Panc1 (cell line): ENCODE data around the gene YBX3. TPM values are rescaled to one million over a fixed set of nuclear protein-coding genes. Genes with fewer than 3 reads are reported as not detected.

Experiments used
- ATAC-seq: fragments of 200-7000 bp; cut with Tn5 transposase; 2 replicates; pipeline ENCODE4 v1.9.1; 2020; ENCODE audit warnings: mild to moderate bottlenecking, moderate library complexity
- BruUV-seq: library from RNA; stranded (reverse); fragments of 400-500 nt; replicated peaks from 2 replicates; lab custom pipeline; 2021; lab: Mats Ljungman, UMichigan
- CTCF ChIA-PET: fragments of 300-600 bp; sonication (Branson Sonifier 250); formaldehyde crosslinking; loops from one replicate; lab custom pipeline; 2022; ENCODE audit warnings: antibody characterized with exemption; lab: Charles Lee
- POLR2A ChIA-PET: fragments of 300-600 bp; sonication (Branson Sonifier 250); formaldehyde crosslinking; loops from one replicate; lab custom pipeline; 2022; ENCODE audit warnings: antibody characterized with exemption; lab: Charles Lee
- DNase-seq: peaks from one replicate; pipeline ENCODE4 v3.0.0-alpha.2; 2010; ENCODE audit warnings: low read depth, low spot score
- H3K27ac ChIP-seq: 2 replicates; pipeline ENCODE4 v1.5.1; 2011; ENCODE audit warnings: mild to moderate bottlenecking, low read length, inconsistent platforms
- H3K27me3 ChIP-seq: fragments of 200-500 bp; sonication (Bioruptor generic); 2 replicates; pipeline ENCODE4 v1.6.0; 2014; ENCODE audit warnings: low read length, inconsistent platforms; ENCODE audit not compliant: control insufficient read depth, insufficient read depth
- H3K36me3 ChIP-seq: fragments of 200-500 bp; sonication (Bioruptor generic); 2 replicates; pipeline ENCODE4 v1.5.1; 2014; ENCODE audit warnings: inconsistent platforms, mild to moderate bottlenecking, low read length, moderate library complexity; ENCODE audit not compliant: control insufficient read depth, insufficient read depth
- H3K4me1 ChIP-seq: 2 replicates; pipeline ENCODE4 v1.5.1; 2011; ENCODE audit warnings: inconsistent platforms, mild to moderate bottlenecking, low read length, moderate library complexity; ENCODE audit not compliant: control insufficient read depth, insufficient read depth
- H3K4me3 ChIP-seq, 2 experiments: 2 replicates each; pipeline ENCODE4 v1.5.1; 2011 to 2012; ENCODE audit warnings: low read depth in 2 of 2, low read length in 2 of 2, mild to moderate bottlenecking in 2 of 2, inconsistent platforms in 1 of 2, moderate library complexity in 1 of 2
- H3K9me3 ChIP-seq: fragments of 200-500 bp; sonication (Bioruptor generic); 2 replicates; pipeline ENCODE4 v1.5.1; 2014; ENCODE audit warnings: low read depth, mild to moderate bottlenecking, inconsistent platforms, low read length, moderate library complexity; ENCODE audit not compliant: control insufficient read depth, insufficient read depth
- POLR2AphosphoS5 ChIP-seq: IDR thresholded peaks from 2 replicates; pipeline ENCODE4 v1.6.1; 2012; ENCODE audit warnings: mild to moderate bottlenecking, low read depth, low read length, moderate library complexity
- SIN3A ChIP-seq: IDR thresholded peaks from 2 replicates; pipeline ENCODE4 v1.6.1; 2012; ENCODE audit warnings: low read depth, mild to moderate bottlenecking, low read length, moderate library complexity, borderline replicate concordance; ENCODE audit not compliant: insufficient read depth
- TCF7L2 ChIP-seq: IDR thresholded peaks from 2 replicates; pipeline ENCODE4 v1.6.1; 2011; ENCODE audit warnings: mild to moderate bottlenecking, low read depth, low read length, inconsistent platforms
- in situ Hi-C: cut with HindIII; loops from 2 replicates; pipeline ENCODE4 v1.10.0; 2016; ENCODE audit warnings: low sequenced_read_pairs, low pct_unique_long_range_greater_than_20kb
- intact Hi-C: fragments of 100-400 bp; cut with micrococcal nuclease; formaldehyde crosslinking; loops from one replicate; pipeline ENCODE4 v1.10.0; 2022; ENCODE audit not compliant: unreplicated experiment
- total RNA-seq: library from RNA; stranded (reverse); gene quantifications from one replicate; pipeline ENCODE4 v1.2.1, GENCODE V29; 2021; ENCODE audit not compliant: unreplicated experiment
- TF ChIP-seq, protein P1 (sequence below), 2 experiments: IDR thresholded peaks; 2 replicates each; pipeline ENCODE4 v1.6.1; 2011 to 2012; ENCODE audit warnings: low read depth in 2 of 2, control low read depth in 1 of 2, low read length in 1 of 2, mild to moderate bottlenecking in 1 of 2, moderate library complexity in 1 of 2; ENCODE audit not compliant: insufficient read depth in 1 of 2
- TF ChIP-seq, protein P2 (sequence below): fragments of 450-650 bp; IDR thresholded peaks from 2 replicates; pipeline ENCODE4 v1.5.1; 2017; ENCODE audit warnings: mild to moderate bottlenecking

YBX3 gene
- total RNA-seq, 1 experiment from 2014 or later, result 155 TPM

DNA sequence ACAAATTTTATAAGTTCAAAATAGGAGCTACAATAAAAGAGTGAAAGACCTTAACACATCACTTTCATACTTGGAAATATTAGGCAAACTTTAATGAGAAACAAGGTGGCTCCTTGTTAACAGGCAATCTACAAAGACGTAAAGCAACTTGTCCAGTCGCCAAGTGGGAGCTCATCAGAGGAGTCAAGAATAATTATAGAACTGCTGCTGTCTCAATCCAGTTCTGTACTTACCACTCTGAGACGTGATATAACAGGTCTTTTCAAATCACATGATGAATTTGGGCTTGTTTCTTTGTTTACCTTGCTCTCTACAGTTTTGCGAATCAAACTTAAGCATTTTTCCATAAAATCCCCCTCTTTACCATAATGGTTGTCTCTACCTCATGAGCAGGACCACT, 3.6 kb downstream of the YBX3 start:
- POLR2A ChIA-PET, result no interaction called here
- no peak for TF ChIP-seq TCF7L2
- TF ChIP-seq POLR2AphosphoS5, result no peak
- TF ChIP-seq SIN3A, result no peak
- TF ChIP-seq, protein P1, sequence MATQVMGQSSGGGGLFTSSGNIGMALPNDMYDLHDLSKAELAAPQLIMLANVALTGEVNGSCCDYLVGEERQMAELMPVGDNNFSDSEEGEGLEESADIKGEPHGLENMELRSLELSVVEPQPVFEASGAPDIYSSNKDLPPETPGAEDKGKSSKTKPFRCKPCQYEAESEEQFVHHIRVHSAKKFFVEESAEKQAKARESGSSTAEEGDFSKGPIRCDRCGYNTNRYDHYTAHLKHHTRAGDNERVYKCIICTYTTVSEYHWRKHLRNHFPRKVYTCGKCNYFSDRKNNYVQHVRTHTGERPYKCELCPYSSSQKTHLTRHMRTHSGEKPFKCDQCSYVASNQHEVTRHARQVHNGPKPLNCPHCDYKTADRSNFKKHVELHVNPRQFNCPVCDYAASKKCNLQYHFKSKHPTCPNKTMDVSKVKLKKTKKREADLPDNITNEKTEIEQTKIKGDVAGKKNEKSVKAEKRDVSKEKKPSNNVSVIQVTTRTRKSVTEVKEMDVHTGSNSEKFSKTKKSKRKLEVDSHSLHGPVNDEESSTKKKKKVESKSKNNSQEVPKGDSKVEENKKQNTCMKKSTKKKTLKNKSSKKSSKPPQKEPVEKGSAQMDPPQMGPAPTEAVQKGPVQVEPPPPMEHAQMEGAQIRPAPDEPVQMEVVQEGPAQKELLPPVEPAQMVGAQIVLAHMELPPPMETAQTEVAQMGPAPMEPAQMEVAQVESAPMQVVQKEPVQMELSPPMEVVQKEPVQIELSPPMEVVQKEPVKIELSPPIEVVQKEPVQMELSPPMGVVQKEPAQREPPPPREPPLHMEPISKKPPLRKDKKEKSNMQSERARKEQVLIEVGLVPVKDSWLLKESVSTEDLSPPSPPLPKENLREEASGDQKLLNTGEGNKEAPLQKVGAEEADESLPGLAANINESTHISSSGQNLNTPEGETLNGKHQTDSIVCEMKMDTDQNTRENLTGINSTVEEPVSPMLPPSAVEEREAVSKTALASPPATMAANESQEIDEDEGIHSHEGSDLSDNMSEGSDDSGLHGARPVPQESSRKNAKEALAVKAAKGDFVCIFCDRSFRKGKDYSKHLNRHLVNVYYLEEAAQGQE (IDR thresholded peaks at IDR 0.05; ENCODE audit: insufficient read depth in 1 of 2, low read depth in 2 of 2, low read length in 1 of 2), result no peak
- TF ChIP-seq, protein P2, sequence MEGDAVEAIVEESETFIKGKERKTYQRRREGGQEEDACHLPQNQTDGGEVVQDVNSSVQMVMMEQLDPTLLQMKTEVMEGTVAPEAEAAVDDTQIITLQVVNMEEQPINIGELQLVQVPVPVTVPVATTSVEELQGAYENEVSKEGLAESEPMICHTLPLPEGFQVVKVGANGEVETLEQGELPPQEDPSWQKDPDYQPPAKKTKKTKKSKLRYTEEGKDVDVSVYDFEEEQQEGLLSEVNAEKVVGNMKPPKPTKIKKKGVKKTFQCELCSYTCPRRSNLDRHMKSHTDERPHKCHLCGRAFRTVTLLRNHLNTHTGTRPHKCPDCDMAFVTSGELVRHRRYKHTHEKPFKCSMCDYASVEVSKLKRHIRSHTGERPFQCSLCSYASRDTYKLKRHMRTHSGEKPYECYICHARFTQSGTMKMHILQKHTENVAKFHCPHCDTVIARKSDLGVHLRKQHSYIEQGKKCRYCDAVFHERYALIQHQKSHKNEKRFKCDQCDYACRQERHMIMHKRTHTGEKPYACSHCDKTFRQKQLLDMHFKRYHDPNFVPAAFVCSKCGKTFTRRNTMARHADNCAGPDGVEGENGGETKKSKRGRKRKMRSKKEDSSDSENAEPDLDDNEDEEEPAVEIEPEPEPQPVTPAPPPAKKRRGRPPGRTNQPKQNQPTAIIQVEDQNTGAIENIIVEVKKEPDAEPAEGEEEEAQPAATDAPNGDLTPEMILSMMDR, result no peak
- CTCF ChIA-PET, result no interaction called here
- in situ Hi-C loops (no loop called here), intact Hi-C loops (no loop called here)
- BruUV-seq, result no TSS peak
- H3K27ac ChIP-seq, result peak overlapping the region; percentile 57; the same call in 1 of the 2 replicates
- DNase-seq, result no peak
- peaks cover 55% of the 10 kb centered on the region for H3K4me1 ChIP-seq
- H3K4me3 ChIP-seq, result peak overlapping the region in 1 of 2 experiments; percentile 88; a peak in 1 of 4 replicates
- no peaks in the 10 kb centered on the region for H3K9me3 ChIP-seq
- H3K36me3 ChIP-seq, result peaks cover 9% of the 10 kb centered on the region
- H3K27me3 ChIP-seq, result no peaks in the 10 kb centered on the region
- ATAC-seq, result no peak

DNA sequence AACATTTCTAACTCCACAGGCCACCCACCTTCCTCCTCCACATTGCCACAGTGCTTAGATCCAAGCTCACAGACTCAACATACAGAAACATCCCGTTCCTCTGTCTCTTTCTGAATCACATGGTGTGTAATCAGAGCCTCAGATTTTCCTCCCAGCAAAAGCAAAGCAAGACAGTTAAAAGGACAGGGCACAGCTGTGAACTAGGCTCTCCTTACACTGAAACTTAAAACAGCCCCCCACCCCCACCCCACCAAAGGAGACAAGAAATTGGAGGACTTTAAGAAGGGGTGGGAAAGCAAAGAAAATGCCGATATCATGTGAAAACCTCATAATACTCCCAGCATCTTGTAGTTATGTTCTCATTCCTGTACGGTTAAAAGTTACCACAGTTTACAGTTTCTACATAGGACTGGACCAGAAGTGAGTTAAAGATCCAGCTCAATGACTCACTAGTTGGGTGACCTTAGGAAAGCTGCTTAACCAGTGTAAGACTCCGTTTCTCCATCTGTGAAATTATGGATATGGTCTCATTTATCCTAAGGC, 4.8 kb downstream of the YBX3 start:
- DNase-seq (no peak), ATAC-seq (no peak)
- CTCF ChIA-PET, result no interaction called here
- Histone ChIP-seq H3K27me3 (no peaks in the 10 kb centered on the region), H3K4me3 (peak overlapping the region in 1 of 2 experiments; percentile 7; a peak in 2 of 4 replicates), H3K27ac (peak overlapping the region; percentile 66), H3K9me3 (no peaks in the 10 kb centered on the region), H3K36me3 (peaks cover 19% of the 10 kb centered on the region), H3K4me1 (peaks cover 51% of the 10 kb centered on the region)
- in situ Hi-C loops (no loop called here), intact Hi-C loops (no loop called here)
- BruUV-seq, result no TSS peak
- TF ChIP-seq SIN3A (no peak), POLR2AphosphoS5 (no peak), TCF7L2 (no peak)
- TF ChIP-seq, protein P2, result no peak
- TF ChIP-seq, protein P1 (IDR thresholded peaks at IDR 0.05; ENCODE audit: insufficient read depth in 1 of 2, low read depth in 2 of 2, low read length in 1 of 2), result no peak
- POLR2A ChIA-PET, result interaction anchor here (0.6 kb wide), 1 partner anchor 344 kb away, joined by 4 read pairs; no protein-coding TSS in a partner anchor
